ENCODE data around the gene HSPB3.
"Not testable (repeated sequence)": the region's sequence is repeated elsewhere in the genome, so short reads cannot be mapped to it uniquely, and the experiment has no call there.

Gene HSPB3

GRCh38 chr5:54470128-54470527, 14.6 kb downstream of the HSPB3 start:
- H3K4me3 ChIP-seq (ENCODE audit: low read depth, low read length): no peak overlapping the region
- no peak for TF ChIP-seq CTCF (conservative IDR thresholded peaks at IDR 0.05; ENCODE audit: low read depth, low read length)
- peak; percentile 66 for DNase-seq (ENCODE audit: low read depth)

GRCh38 chr5:54470677-54471076, 15.2 kb downstream of the HSPB3 start:
- no peak overlapping the region for H3K4me3 ChIP-seq (ENCODE audit: low read depth, low read length)
- no peak for TF ChIP-seq CTCF (conservative IDR thresholded peaks at IDR 0.05; ENCODE audit: low read depth, low read length)
- DNase-seq (ENCODE audit: low read depth): peak; percentile 77

- DNase-seq (ENCODE audit: low read depth): no peak
- H3K4me3 ChIP-seq (ENCODE audit: low read depth, low read length): no peak overlapping the region
- no peak for TF ChIP-seq CTCF (conservative IDR thresholded peaks at IDR 0.05; ENCODE audit: low read depth, low read length)
Measured at GRCh38 chr5:54471398-54471797, 15.9 kb downstream of the HSPB3 start.

GRCh38 chr5:54476682-54477081, 21.2 kb downstream of the HSPB3 start:
- TF ChIP-seq CTCF (conservative IDR thresholded peaks at IDR 0.05; ENCODE audit: low read depth, low read length): no peak
- no peak for DNase-seq (ENCODE audit: low read depth)
- no peak overlapping the region for H3K4me3 ChIP-seq (ENCODE audit: low read depth, low read length)

GRCh38 chr5:54477941-54478478, 22.5 kb downstream of the HSPB3 start:
- no peak for TF ChIP-seq CTCF (conservative IDR thresholded peaks at IDR 0.05; ENCODE audit: low read depth, low read length)
- no peak overlapping the region for H3K4me3 ChIP-seq (ENCODE audit: low read depth, low read length)
- no peak for DNase-seq (ENCODE audit: low read depth)

- no peak overlapping the region for H3K4me3 ChIP-seq (ENCODE audit: low read depth, low read length)
- TF ChIP-seq CTCF (conservative IDR thresholded peaks at IDR 0.05; ENCODE audit: low read depth, low read length): no peak
- DNase-seq (ENCODE audit: low read depth): peak; percentile 30
Measured at GRCh38 chr5:54480296-54480695, 24.8 kb downstream of the HSPB3 start.

- no peak overlapping the region for H3K4me3 ChIP-seq (ENCODE audit: low read depth, low read length)
- peak; percentile 17 for DNase-seq (ENCODE audit: low read depth)
- TF ChIP-seq CTCF (conservative IDR thresholded peaks at IDR 0.05; ENCODE audit: low read depth, low read length): no peak
Measured at GRCh38 chr5:54484219-54484894, 28.9 kb downstream of the HSPB3 start.

GRCh38 chr5:54485659-54486058, 30.2 kb downstream of the HSPB3 start:
- DNase-seq (ENCODE audit: low read depth); H3K4me3 ChIP-seq (ENCODE audit: low read depth, low read length): not testable (repeated sequence)

- not testable (repeated sequence) for DNase-seq (ENCODE audit: low read depth); H3K4me3 ChIP-seq (ENCODE audit: low read depth, low read length)
Measured at GRCh38 chr5:54489648-54489979, 34.1 kb downstream of the HSPB3 start.
